NK-92 treated with Interleukin-12 subunit alpha and Interleukin-12 subunit beta, amount 100 ng/mL, for 24 hours (cell line): ENCODE measurements around the gene ARMCX5.

Source experiments
- DNase-seq: peaks from one replicate; lab custom pipeline; 2025; lab: John Stamatoyannopoulos, UW

ARMCX5 gene

GRCh38 chrX:102599084-102599950 lies at the start of gene ARMCX5:
Gene ARMCX5 (plus strand): TSS chrX:102599515. CDS start chrX:102602142, 2,627 bp downstream.
- no peak for DNase-seq

DNA sequence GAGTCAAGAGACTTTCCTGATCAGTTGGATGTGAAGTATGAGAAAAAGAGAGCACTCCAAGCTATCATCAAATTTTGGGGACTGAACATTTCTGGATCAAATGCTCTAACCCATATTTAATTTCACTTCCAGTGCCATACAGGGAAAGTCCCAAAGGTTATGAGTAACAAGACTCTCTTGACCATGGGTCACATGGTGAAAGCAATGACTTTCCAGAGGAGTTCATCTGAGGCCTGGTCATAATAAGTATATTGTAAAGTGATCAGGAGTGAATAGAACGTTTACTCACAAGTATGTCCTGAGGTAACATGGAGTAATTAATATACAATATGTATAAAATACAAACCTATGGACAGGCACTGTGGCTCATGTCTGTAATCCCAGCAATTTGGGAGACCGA lies 40.7 kb upstream of the ARMCX5 start:
- no peak for DNase-seq

GRCh38 chrX:102560423-102561068 lies 38.8 kb upstream of the ARMCX5 start:
- DNase-seq = no peak

- DNase-seq = no peak
These were observed 18.4 kb upstream of the ARMCX5 start for GRCh38 chrX:102580891-102581290.

DNA sequence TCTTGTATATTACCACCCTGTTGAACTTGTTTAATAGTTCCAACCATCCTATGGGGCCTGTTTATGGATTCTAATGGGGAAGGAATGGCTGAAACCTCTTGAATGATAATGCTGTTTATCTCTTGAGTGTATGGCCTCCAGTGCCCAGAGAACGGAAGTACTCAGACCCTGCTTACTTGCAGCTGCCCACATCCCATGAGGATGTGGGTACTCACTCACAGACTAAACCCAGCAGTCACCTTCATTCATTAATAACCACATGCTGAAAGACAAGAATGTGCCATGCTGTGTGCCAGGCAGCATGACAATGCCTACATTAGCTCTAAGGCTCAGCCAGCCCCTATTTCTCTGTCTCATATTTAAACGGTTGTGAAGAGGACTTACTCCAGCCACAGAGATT lies 5.9 kb upstream of the ARMCX5 start:
- DNase-seq = no peak

- DNase-seq = no peak
These were observed 750 bp downstream of the ARMCX5 start for GRCh38 chrX:102599951-102600579.

GRCh38 chrX:102604327-102604726 lies 5.0 kb downstream of the ARMCX5 start:
- no peak for DNase-seq

- no peak for DNase-seq
These were observed 6.8 kb downstream of the ARMCX5 start for GRCh38 chrX:102606115-102606514.

- no peak for DNase-seq
These were observed 11.6 kb downstream of the ARMCX5 start for GRCh38 chrX:102610905-102611304.

GRCh38 chrX:102624105-102624504 lies 24.8 kb downstream of the ARMCX5 start:
- DNase-seq = no peak

GRCh38 chrX:102627640-102628039 lies 28.3 kb downstream of the ARMCX5 start:
- DNase-seq = no peak

GRCh38 chrX:102637561-102637960 lies 38.2 kb downstream of the ARMCX5 start:
- DNase-seq = no peak

- DNase-seq = no peak
These were observed 51.6 kb downstream of the ARMCX5 start for GRCh38 chrX:102650903-102651241.

GRCh38 chrX:102651242-102652011 lies 52.1 kb downstream of the ARMCX5 start, which contains the start of gene GPRASP1:
Gene GPRASP1 (plus strand): TSS chrX:102651483. CDS start chrX:102653914, 2,431 bp downstream.
- DNase-seq = no peak

GRCh38 chrX:102652031-102652688 lies 52.8 kb downstream of the ARMCX5 start:
- DNase-seq = no peak
